NB4 (cell line): ENCODE measurements around the gene HPS1.

Experiments used
- POLR2A ChIP-seq: IDR thresholded peaks from 2 replicates; pipeline ENCODE4 v1.6.1; 2011; ENCODE audit warnings: mild to moderate bottlenecking; ENCODE audit not compliant: insufficient read length; ENCODE audit errors: extremely low read depth
- TF ChIP-seq, protein P1 (sequence below): IDR thresholded peaks from one replicate; pipeline ENCODE4 v1.5.1; 2012; ENCODE audit warnings: low read depth, low read length
- TF ChIP-seq, protein P2 (sequence below): IDR thresholded peaks from 2 replicates; pipeline ENCODE4 v1.6.1; 2011; ENCODE audit warnings: low read depth, low read length

DNA sequence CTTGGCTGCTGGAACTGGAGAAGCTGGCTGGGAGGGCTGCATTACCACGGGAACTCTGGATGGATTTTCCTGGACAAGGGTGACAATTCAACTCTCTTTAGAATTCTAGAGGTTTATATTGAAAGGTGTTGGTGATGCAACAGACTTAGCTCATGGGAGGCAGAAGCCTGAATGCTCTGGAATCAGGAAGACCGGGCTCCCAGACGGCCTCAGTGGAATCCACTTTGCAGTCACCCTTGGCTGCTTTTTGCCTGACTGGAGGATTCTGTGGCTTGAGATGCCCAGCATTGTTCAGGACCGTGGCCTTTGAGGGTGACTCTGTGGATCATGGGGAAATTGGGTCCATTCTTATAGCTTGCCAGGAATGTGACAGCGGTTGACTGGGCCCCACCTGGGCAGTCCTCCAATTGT lies 64.0 kb downstream of the HPS1 start:
- TF ChIP-seq, protein P1, sequence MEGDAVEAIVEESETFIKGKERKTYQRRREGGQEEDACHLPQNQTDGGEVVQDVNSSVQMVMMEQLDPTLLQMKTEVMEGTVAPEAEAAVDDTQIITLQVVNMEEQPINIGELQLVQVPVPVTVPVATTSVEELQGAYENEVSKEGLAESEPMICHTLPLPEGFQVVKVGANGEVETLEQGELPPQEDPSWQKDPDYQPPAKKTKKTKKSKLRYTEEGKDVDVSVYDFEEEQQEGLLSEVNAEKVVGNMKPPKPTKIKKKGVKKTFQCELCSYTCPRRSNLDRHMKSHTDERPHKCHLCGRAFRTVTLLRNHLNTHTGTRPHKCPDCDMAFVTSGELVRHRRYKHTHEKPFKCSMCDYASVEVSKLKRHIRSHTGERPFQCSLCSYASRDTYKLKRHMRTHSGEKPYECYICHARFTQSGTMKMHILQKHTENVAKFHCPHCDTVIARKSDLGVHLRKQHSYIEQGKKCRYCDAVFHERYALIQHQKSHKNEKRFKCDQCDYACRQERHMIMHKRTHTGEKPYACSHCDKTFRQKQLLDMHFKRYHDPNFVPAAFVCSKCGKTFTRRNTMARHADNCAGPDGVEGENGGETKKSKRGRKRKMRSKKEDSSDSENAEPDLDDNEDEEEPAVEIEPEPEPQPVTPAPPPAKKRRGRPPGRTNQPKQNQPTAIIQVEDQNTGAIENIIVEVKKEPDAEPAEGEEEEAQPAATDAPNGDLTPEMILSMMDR, result no peak
- no peak for TF ChIP-seq POLR2A
- TF ChIP-seq, protein P2, sequence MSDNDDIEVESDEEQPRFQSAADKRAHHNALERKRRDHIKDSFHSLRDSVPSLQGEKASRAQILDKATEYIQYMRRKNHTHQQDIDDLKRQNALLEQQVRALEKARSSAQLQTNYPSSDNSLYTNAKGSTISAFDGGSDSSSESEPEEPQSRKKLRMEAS, result no peak
